Neuron (in vitro differentiated cells): ENCODE data around the gene SUB1.

Experiments used
- H2AFZ ChIP-seq: one replicate; pipeline ENCODE4 v1.6.1; 2013; ENCODE audit warnings: low read depth, mild to moderate bottlenecking, inconsistent platforms, low read length, moderate library complexity
- H3K27me3 ChIP-seq: one replicate; pipeline ENCODE4 v1.6.1; 2013; ENCODE audit warnings: low read length; ENCODE audit not compliant: insufficient read depth
- H3K36me3 ChIP-seq: one replicate; pipeline ENCODE4 v1.6.1; 2013; ENCODE audit warnings: low read length; ENCODE audit not compliant: insufficient read depth
- H3K4me1 ChIP-seq: one replicate; pipeline ENCODE4 v1.6.1; 2013; ENCODE audit warnings: low read length; ENCODE audit not compliant: insufficient read depth
- H3K4me3 ChIP-seq: 2 replicates; pipeline ENCODE4 v1.5.1; 2013; ENCODE audit warnings: mild to moderate bottlenecking, low read length, moderate library complexity
- H3K9me3 ChIP-seq: one replicate; pipeline ENCODE4 v1.6.1; 2013; ENCODE audit warnings: low read length

Gene SUB1

GRCh38 chr5:32574540-32575175 lies 10.7 kb upstream of the SUB1 start:
- peaks cover 5% of the 10 kb centered on the region for H3K4me1 ChIP-seq
- no peak overlapping the region for H2AFZ ChIP-seq
- no peaks in the 10 kb centered on the region for H3K9me3 ChIP-seq
- H3K4me3 ChIP-seq = no peak overlapping the region
- no peaks in the 10 kb centered on the region for H3K36me3 ChIP-seq
- no peaks in the 10 kb centered on the region for H3K27me3 ChIP-seq

DNA sequence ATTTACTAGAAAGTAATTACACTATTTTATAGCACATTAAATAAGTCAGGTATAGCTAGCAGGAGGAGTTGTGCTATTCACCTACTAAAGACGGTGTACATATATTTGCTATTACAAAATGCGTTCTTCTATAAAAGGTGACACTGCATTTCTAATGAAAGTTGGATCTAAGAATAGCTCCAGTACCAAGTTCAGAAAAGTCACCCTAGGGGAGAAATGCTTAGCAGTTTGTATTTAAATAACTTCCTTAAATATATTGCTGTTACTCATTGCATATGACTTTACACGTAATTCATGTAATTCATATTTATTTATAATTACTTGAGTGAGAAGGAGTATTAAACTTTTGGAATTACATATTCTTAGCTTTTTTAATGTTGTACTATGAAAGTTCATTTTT lies 7.0 kb upstream of the SUB1 start:
- Histone ChIP-seq H3K4me3 (no peak overlapping the region), H3K27me3 (no peaks in the 10 kb centered on the region), H2AFZ (no peak overlapping the region), H3K36me3 (no peaks in the 10 kb centered on the region), H3K9me3 (no peaks in the 10 kb centered on the region), H3K4me1 (peaks cover 8% of the 10 kb centered on the region)

GRCh38 chr5:32578764-32579163 lies 6.6 kb upstream of the SUB1 start:
- no peak overlapping the region for H3K4me3 ChIP-seq
- peaks cover 8% of the 10 kb centered on the region for H3K4me1 ChIP-seq
- H3K36me3 ChIP-seq = no peaks in the 10 kb centered on the region
- no peak overlapping the region for H2AFZ ChIP-seq
- H3K9me3 ChIP-seq = no peaks in the 10 kb centered on the region
- H3K27me3 ChIP-seq = no peaks in the 10 kb centered on the region

DNA sequence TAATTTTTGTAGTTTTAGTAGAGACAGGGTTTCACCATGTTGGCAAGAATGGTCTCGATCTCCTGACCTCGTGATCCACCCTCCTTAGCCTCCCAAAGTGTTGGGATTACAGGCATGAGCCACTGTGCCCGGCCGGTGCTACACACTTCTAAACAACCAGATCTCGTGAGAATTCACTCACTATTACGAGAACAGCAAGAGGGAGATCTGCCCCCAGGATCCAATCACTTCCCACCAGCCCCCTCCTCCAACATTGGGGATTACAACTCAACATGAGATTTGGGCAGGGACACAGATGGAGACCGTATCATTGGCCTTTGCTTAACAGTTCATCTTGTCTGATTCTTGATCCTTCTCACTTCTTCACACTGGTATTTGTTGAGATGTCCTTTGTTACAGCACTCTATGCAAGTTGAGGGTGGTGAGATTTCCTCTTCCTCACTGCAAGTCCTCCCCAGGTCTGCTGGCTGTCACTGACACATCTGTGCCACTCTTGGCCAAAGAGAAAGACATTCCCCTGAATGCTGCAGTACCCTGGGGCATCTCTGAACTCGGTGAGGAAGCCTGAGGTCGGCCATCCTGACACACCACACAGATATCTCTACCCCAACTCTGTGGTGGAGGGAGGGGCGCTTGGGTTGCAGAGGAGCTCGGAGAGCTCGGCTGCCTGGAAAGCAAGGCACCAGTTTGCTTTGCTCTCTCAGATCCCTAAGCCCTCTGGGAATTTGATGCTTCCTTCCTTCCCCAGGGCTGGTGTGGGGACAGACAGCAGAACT lies 4.2 kb upstream of the SUB1 start:
- Histone ChIP-seq H3K4me1 (peaks cover 8% of the 10 kb centered on the region), H3K36me3 (no peaks in the 10 kb centered on the region), H3K4me3 (no peak overlapping the region), H2AFZ (no peak overlapping the region), H3K9me3 (no peaks in the 10 kb centered on the region), H3K27me3 (no peaks in the 10 kb centered on the region)

- H3K4me3 ChIP-seq = no peak overlapping the region
- H3K4me1 ChIP-seq = peaks cover 13% of the 10 kb centered on the region
- no peaks in the 10 kb centered on the region for H3K27me3 ChIP-seq
- no peaks in the 10 kb centered on the region for H3K9me3 ChIP-seq
- H3K36me3 ChIP-seq = peaks cover 8% of the 10 kb centered on the region
- no peak overlapping the region for H2AFZ ChIP-seq
Observed at GRCh38 chr5:32583582-32584232, 1.6 kb upstream of the SUB1 start.

DNA sequence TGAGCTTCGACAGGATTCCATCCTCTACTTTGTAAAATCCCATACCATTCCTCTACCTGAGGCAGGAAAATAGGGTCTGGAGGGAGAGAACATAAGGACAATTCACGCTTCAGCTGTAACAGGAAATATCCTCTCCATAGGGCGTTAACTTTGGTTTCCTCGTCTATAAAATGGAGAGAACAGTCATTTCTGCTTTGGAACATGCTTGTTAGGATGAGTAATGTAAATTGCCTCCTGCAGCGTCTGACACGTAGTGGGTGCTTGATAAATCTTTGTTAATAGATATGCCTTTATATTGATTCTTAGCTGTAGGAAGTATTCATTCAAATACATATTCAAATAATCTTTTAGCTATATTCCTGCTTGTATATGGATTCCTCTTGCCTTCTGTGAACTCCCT lies 711 bp upstream of the SUB1 start:
- H3K4me1 ChIP-seq = peaks cover 13% of the 10 kb centered on the region
- no peaks in the 10 kb centered on the region for H3K9me3 ChIP-seq
- peak overlapping the region; percentile 92 for H2AFZ ChIP-seq
- H3K27me3 ChIP-seq = no peaks in the 10 kb centered on the region
- H3K4me3 ChIP-seq = no peak overlapping the region
- H3K36me3 ChIP-seq = peaks cover 17% of the 10 kb centered on the region

DNA sequence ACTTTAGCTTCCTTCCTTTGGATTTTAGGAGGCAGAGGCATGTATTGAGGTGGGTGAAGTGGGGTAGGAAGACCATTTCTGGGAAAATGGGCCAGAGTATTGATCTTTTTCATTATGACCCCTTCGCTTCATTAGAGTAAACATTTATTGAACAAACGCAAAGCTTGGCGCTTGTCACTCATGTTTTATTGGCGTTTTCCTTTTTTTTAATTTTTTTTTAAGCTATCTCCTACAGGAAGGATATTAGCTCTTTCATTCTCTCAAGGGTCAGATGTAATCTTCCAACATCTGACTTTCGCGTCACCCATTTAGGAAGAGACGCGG lies 273 bp upstream of the SUB1 start:
- Histone ChIP-seq H2AFZ (peak overlapping the region; percentile 92), H3K4me3 (peak overlapping the region; percentile 98), H3K36me3 (peaks cover 21% of the 10 kb centered on the region), H3K9me3 (no peaks in the 10 kb centered on the region), H3K27me3 (no peaks in the 10 kb centered on the region), H3K4me1 (peaks cover 13% of the 10 kb centered on the region)

DNA sequence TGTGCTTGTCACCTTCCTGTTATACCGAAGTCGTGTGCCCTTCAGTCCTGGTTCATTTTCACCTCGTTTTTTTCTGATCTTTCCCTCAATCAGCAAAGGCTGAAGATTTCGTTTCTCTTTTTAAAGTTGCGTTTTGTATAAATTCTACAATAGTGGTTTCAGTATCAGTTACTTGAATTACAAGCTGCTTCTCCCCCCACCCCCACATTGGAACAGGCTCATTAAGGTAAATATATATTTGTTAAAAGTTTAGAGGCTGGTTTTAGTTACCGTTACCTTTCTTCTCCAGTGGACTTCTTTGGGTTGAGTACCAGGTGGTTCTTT lies 881 bp downstream of the SUB1 start:
- H3K4me1 ChIP-seq = peaks cover 13% of the 10 kb centered on the region
- no peaks in the 10 kb centered on the region for H3K27me3 ChIP-seq
- H3K9me3 ChIP-seq = no peaks in the 10 kb centered on the region
- H3K36me3 ChIP-seq = peaks cover 28% of the 10 kb centered on the region
- peak overlapping the region; percentile 98 for H3K4me3 ChIP-seq
- no peak overlapping the region for H2AFZ ChIP-seq

DNA sequence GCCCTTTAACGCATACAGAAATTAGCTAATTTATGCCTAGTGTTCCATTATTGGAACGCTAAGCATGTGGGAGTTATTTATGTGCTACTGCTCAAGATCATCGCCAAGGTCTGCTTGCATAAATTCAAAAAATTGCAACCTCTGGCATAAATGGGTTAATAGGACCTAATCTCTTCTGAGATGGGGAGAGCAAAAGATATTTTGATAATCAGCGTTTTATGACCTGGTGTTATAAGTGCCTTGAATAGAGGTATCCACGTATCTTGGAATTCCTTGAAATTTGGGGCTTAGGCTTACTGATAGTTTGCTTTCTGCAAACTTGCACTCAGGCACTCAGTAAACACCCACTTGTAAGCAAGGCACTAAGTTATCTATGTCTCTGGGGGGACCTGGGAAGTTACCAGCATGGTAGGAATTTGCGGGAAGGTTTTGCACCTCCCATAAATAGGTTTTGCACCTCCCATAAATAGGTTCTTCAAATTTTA lies 1.8 kb downstream of the SUB1 start:
- H3K4me3 ChIP-seq = peak overlapping the region; percentile 98
- H3K9me3 ChIP-seq = no peaks in the 10 kb centered on the region
- H2AFZ ChIP-seq = no peak overlapping the region
- peaks cover 37% of the 10 kb centered on the region for H3K36me3 ChIP-seq
- peaks cover 13% of the 10 kb centered on the region for H3K4me1 ChIP-seq
- no peaks in the 10 kb centered on the region for H3K27me3 ChIP-seq

GRCh38 chr5:32589416-32589815 lies 4.1 kb downstream of the SUB1 start:
- Histone ChIP-seq H3K36me3 (peaks cover 58% of the 10 kb centered on the region), H3K9me3 (no peaks in the 10 kb centered on the region), H3K4me3 (no peak overlapping the region), H2AFZ (no peak overlapping the region), H3K27me3 (no peaks in the 10 kb centered on the region), H3K4me1 (peaks cover 11% of the 10 kb centered on the region)

DNA sequence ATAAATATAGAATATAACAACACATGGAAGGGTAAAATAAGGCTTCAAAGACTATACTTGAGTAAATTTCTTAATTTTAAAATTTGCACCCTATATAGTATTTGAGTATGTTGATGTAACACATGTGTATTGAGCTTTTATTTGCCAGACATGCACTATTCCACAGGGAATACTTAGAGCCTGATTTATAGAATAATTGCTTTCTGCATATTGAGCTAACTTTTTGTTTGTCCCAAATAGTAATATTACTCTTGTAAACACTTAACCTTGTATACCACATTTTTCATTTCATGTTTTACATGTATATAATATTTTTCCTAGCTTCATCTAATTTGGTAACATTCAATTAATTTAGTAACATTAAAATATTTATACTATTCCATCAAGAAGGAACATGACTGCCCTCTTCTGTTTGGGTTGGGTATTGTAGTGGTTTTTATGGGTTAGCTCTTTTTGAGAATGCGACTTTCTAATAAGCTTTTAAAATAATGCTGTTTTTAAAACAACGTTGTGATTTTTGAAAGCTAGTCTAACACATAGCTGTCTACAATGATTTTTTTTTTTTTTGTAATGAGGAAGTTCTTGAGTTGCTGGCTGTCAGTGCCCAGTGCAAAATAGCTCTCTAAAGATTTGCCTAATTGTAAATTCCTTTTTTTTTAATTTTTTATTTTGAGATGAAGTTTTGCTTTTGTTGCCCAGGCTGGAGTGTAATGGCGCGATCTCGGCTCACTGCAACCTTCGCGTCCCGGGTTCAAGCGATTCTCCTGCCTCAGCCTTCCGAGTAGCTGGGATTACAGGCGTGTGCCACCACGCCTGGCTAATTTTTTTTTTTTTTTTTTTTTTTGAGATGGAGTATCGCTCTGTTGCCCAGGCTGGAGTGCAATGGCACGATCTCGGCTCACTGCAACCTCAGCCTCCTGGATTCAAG lies 4.8 kb downstream of the SUB1 start:
- Histone ChIP-seq H2AFZ (no peak overlapping the region), H3K9me3 (no peaks in the 10 kb centered on the region), H3K4me3 (no peak overlapping the region), H3K27me3 (no peaks in the 10 kb centered on the region), H3K36me3 (peaks cover 66% of the 10 kb centered on the region), H3K4me1 (peaks cover 11% of the 10 kb centered on the region)

- H3K9me3 ChIP-seq = no peaks in the 10 kb centered on the region
- no peak overlapping the region for H3K4me3 ChIP-seq
- H3K27me3 ChIP-seq = no peaks in the 10 kb centered on the region
- H3K4me1 ChIP-seq = no peaks in the 10 kb centered on the region
- no peak overlapping the region for H2AFZ ChIP-seq
- H3K36me3 ChIP-seq = peaks cover 86% of the 10 kb centered on the region
Observed at GRCh38 chr5:32595118-32595517, 9.8 kb downstream of the SUB1 start.
